Measurements from ENCODE around the gene CADPS.

DNA sequence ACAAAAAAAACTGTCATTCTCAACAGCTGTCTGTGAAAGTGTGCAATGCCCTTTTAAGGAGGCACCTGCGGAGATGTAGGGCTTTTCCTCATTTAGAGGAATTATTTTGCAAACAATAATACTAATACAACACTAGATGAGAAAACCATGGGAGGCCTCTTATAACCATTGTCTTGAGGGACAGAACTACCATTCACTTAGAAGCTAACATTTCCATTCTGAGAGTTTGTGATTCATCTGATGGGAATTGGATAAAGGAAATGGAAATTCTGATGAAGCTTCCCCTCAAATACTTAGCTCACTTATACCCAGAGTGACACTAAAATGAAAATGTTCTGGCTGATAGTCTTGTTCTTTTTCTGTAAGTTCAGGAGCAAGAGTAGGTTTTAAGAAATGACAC lies 147.7 kb downstream of the CADPS start:
- TF ChIP-seq CTCF (conservative IDR thresholded peaks at IDR 0.05; ENCODE audit: low read depth, low read length) (no peak), EZH2 (IDR thresholded peaks at IDR 0.05; ENCODE audit: low read length, unreplicated experiment) (no peak), EZH2phosphoT487 (IDR thresholded peaks at IDR 0.05; ENCODE audit: borderline replicate concordance, low read length) (no peak)
